Esophagus muscularis mucosa (tissue), 4 donors: ENCODE results near the gene TM2D1. TPM values are rescaled to one million over a fixed set of nuclear protein-coding genes. Genes with fewer than 3 reads are reported as not detected.

Experiments used
- DNase-seq: peaks from one replicate; pipeline ENCODE4 v3.0.0-alpha.2; 2017; ENCODE audit errors: extremely low spot score
- H3K27ac ChIP-seq, 4 donors: fragments of 200-600 bp; sonication (generic); replicated peaks in 1 of 4; 1 replicate in 3 of 4; 2 replicates in 1 of 4; pipeline ENCODE4 v1.5.1; 2016 to 2019; ENCODE audit warnings: mild to moderate bottlenecking in 1 of 4
- H3K27me3 ChIP-seq, 4 donors: fragments of 200-600 bp; sonication (generic); one replicate each; pipeline versions ENCODE4 v1.5.1 to v1.6.0; 2016 to 2019
- H3K36me3 ChIP-seq, 4 donors: fragments of 200-600 bp; sonication (generic); one replicate each; pipeline ENCODE4 v1.5.1; 2016 to 2019
- H3K4me1 ChIP-seq, 4 donors: fragments of 200-600 bp; sonication (generic); one replicate each; pipeline ENCODE4 v1.5.1; 2016 to 2019
- H3K4me3 ChIP-seq, 4 donors: fragments of 200-600 bp; sonication (generic); 1 replicate in 2 of 4; 2 replicates in 2 of 4; pipeline ENCODE4 v1.5.1; 2016 to 2019; ENCODE audit warnings: mild to moderate bottlenecking in 4 of 4, moderate library complexity in 1 of 4
- H3K9me3 ChIP-seq, 4 donors: fragments of 200-600 bp; sonication (generic); 1 replicate in 3 of 4; 2 replicates in 1 of 4; pipeline ENCODE4 v1.5.1; 2016 to 2019
- CTCF ChIP-seq, 3 experiments: fragments of 200-600 bp in 2 of 3; fragments of 450-650 bp in 1 of 3; sonication (generic) in 2 of 3; IDR thresholded peaks; one replicate each; pipeline ENCODE4 v1.5.1; 2017 to 2019; ENCODE audit warnings: antibody characterized with exemption in 3 of 3, mild to moderate bottlenecking in 2 of 3, moderate library complexity in 1 of 3
- EP300 ChIP-seq: sonication (generic); formaldehyde crosslinking; IDR thresholded peaks from one replicate; pipeline ENCODE4 v1.6.1; 2017; ENCODE audit warnings: antibody characterized with exemption
- POLR2A ChIP-seq: fragments of 450-650 bp; IDR thresholded peaks from one replicate; pipeline ENCODE4 v1.6.1; 2017; ENCODE audit warnings: antibody characterized with exemption, moderate library complexity, mild to moderate bottlenecking, low read depth
- POLR2AphosphoS5 ChIP-seq, 2 donors: sonication (generic); formaldehyde crosslinking; IDR thresholded peaks; one replicate each; pipeline ENCODE4 v1.6.1; 2017; ENCODE audit warnings: antibody characterized with exemption in 2 of 2
- WGBS: methylation state at CpG from one replicate; pipeline ENCODE4 v1.1.5; 2018; 5-methylcytosine and 5-hydroxymethylcytosine counted together
- intact Hi-C: fragments of 100-400 bp; cut with DNase I; formaldehyde crosslinking; loops from one replicate; pipeline ENCODE4 v1.15.1; 2023
- total RNA-seq, 4 donors: library from RNA; depleted of rRNA; stranded (reverse); fragments of >200 nt; gene quantifications; one replicate each; pipeline versions ENCODE4 v1.1.0 to v1.2.1, GENCODE V29; 2016

TM2D1 gene
- total RNA-seq, 4 donors from 2014 or later, result 59.6 to 73.5 (median 66.3) TPM

DNA sequence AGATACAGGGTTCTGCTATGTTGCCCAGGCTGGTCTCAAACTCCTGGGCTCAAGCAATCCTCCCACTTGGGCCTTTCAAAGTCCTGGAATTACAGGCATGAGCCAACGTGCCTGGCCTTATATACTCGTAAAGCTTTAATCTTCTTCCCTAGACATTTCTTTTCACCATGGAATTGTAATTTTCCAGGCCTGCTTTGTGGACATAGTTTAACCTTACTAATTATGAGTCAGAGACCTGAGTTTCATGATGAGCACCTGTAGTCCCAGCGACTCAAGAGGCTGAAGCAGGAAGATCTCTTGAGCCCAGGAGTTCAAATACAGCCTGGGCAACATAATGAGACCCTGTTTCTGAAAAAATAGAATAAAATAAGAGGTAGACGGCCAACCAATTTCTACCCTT lies 29.6 kb upstream of the TM2D1 start:
- H3K27me3 ChIP-seq, result no peaks in the 10 kb centered on the region
- 95% methylated on average over 4 of the region's 4 CpGs for WGBS
- intact Hi-C loops, result no loop called here
- H3K4me3 ChIP-seq, result no peak overlapping the region
- no peak for TF ChIP-seq EP300
- no peak for TF ChIP-seq POLR2AphosphoS5 (IDR thresholded peaks at IDR 0.05)
- no peak for TF ChIP-seq CTCF (IDR thresholded peaks at IDR 0.05)
- TF ChIP-seq POLR2A, result no peak
- no peaks in the 10 kb centered on the region for H3K9me3 ChIP-seq
- H3K4me1 ChIP-seq, result no peaks in the 10 kb centered on the region
- no peak for DNase-seq
- no peaks in the 10 kb centered on the region for H3K36me3 ChIP-seq
- no peak overlapping the region for H3K27ac ChIP-seq

DNA sequence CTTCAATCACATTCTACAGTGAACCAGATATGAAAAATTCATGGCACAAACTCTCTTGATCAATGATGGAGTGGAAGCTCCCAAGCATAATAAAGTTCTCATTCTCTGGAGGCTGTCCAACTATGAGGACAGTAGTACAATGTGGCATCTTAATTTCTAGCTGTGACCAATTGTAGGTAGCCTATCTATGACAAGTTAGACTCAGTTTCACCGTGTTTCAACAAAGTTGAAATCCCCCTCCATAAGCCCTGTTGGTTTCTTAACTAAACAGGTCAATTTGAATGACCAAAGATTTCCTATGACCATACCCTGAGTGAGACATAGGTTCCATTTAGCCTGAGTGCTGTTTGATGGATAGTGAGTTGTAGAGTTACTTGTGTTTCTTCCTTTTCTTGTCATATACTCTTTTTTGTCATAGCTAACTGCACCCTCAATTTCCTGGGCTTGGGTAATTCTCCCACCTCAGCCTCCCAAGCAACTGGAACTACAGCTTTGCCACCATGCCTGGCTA lies 29.1 kb upstream of the TM2D1 start:
- Histone ChIP-seq H3K27me3 (no peaks in the 10 kb centered on the region), H3K4me3 (no peak overlapping the region), H3K36me3 (no peaks in the 10 kb centered on the region), H3K27ac (no peak overlapping the region), H3K4me1 (no peaks in the 10 kb centered on the region), H3K9me3 (no peaks in the 10 kb centered on the region)
- WGBS, result 93% methylated on average over 1 of the region's 1 CpG
- TF ChIP-seq CTCF (IDR thresholded peaks at IDR 0.05) (no peak), POLR2AphosphoS5 (IDR thresholded peaks at IDR 0.05) (no peak), POLR2A (no peak), EP300 (no peak)
- DNase-seq, result no peak
- intact Hi-C loops, result no loop called here

DNA sequence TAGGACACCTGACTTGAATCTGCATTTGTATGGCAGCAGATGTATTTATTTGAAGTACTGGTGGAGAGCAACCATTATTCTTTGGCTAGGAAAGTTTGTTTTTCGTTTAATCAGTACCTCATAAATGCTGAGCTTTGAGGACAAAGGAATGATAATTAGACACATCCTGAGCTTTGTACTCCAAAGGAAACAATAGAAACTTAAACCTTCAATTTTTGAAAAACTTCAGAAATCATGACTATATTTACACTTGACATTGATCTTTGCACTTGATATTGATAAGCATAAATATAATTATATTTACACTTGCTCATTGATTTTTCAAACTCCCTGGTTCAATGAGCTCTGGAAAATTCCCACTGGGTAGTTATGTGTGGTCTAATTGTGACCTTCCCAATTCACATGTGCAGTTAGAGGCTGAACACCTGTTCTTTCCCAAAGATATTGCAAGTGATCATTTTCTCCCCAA lies 28.0 kb upstream of the TM2D1 start:
- no peaks in the 10 kb centered on the region for H3K9me3 ChIP-seq
- DNase-seq, result no peak
- WGBS, result 91% methylated on average over 1 of the region's 1 CpG
- no peaks in the 10 kb centered on the region for H3K36me3 ChIP-seq
- no peak overlapping the region for H3K27ac ChIP-seq
- no peak overlapping the region for H3K4me3 ChIP-seq
- no peaks in the 10 kb centered on the region for H3K27me3 ChIP-seq
- H3K4me1 ChIP-seq, result peaks cover 0 to under 1% (median 0%) of the 10 kb centered on the region in 4 donors
- intact Hi-C loops, result no loop called here
- TF ChIP-seq CTCF (IDR thresholded peaks at IDR 0.05) (no peak), POLR2A (no peak), POLR2AphosphoS5 (IDR thresholded peaks at IDR 0.05) (no peak), EP300 (no peak)

GRCh38 chr1:61749574-61749973 lies 24.6 kb upstream of the TM2D1 start:
- no peak for TF ChIP-seq POLR2AphosphoS5 (IDR thresholded peaks at IDR 0.05)
- TF ChIP-seq POLR2A, result no peak
- TF ChIP-seq EP300, result no peak
- no peak for TF ChIP-seq CTCF (IDR thresholded peaks at IDR 0.05)
- Histone ChIP-seq H3K4me1 (peaks cover 0 to 19% (median 17%) of the 10 kb centered on the region in 4 donors), H3K27ac (no peak overlapping the region), H3K27me3 (no peaks in the 10 kb centered on the region), H3K36me3 (no peaks in the 10 kb centered on the region), H3K4me3 (no peak overlapping the region), H3K9me3 (no peaks in the 10 kb centered on the region)
- no peak for DNase-seq
- WGBS, result 97% methylated on average over 2 of the region's 2 CpGs
- intact Hi-C loops, result loop anchor here (10.0 kb wide), 1 partner anchor 85 kb away; no protein-coding TSS in a partner anchor

GRCh38 chr1:61748566-61748965 lies 23.6 kb upstream of the TM2D1 start:
- DNase-seq, result no peak
- intact Hi-C loops, result loop anchor here (10.0 kb wide), 1 partner anchor 86 kb away; no protein-coding TSS in a partner anchor
- no peak overlapping the region for H3K27ac ChIP-seq
- H3K27me3 ChIP-seq, result no peaks in the 10 kb centered on the region
- no peaks in the 10 kb centered on the region for H3K36me3 ChIP-seq
- TF ChIP-seq EP300, result no peak
- no peak for TF ChIP-seq POLR2AphosphoS5 (IDR thresholded peaks at IDR 0.05)
- TF ChIP-seq CTCF (IDR thresholded peaks at IDR 0.05), result no peak
- no peak for TF ChIP-seq POLR2A
- H3K9me3 ChIP-seq, result no peaks in the 10 kb centered on the region
- 82% methylated on average over 4 of the region's 4 CpGs for WGBS
- H3K4me1 ChIP-seq, result peaks cover 0 to 24% (median 21%) of the 10 kb centered on the region in 4 donors
- H3K4me3 ChIP-seq, result no peak overlapping the region
